NCI-H2029 treated with DMSO at 0.1 percent for 48 hours (cell line): ENCODE results near the gene MPP2.
"Not testable (repeated sequence)": the region's sequence is repeated elsewhere in the genome, so short reads cannot be mapped to it uniquely, and the experiment has no call there.

Experiments used
- DNase-seq: peaks from one replicate; lab custom pipeline; 2025; lab: John Stamatoyannopoulos, UW

Gene MPP2

GRCh38 chr17:43875476-43876147, 31.7 kb downstream of the MPP2 start:
- DNase-seq, result no peak

- no peak for DNase-seq
Measured at GRCh38 chr17:43874293-43874692, 33.0 kb downstream of the MPP2 start.

GRCh38 chr17:43873815-43874214, 33.5 kb downstream of the MPP2 start:
- no peak for DNase-seq

- no peak for DNase-seq
Measured at GRCh38 chr17:43873091-43873490, 34.2 kb downstream of the MPP2 start.

GRCh38 chr17:43871946-43872690, 35.2 kb downstream of the MPP2 start:
- no peak for DNase-seq

- DNase-seq, result not testable (repeated sequence)
Measured at GRCh38 chr17:43869031-43869430, 38.3 kb downstream of the MPP2 start.

GRCh38 chr17:43868226-43868994, 38.9 kb downstream of the MPP2 start:
- DNase-seq, result no peak

GRCh38 chr17:43864161-43864984, 43.0 kb downstream of the MPP2 start:
- no peak for DNase-seq

GRCh38 chr17:43861960-43862359, 45.4 kb downstream of the MPP2 start:
- no peak for DNase-seq

GRCh38 chr17:43860927-43861622, 46.3 kb downstream of the MPP2 start:
- no peak for DNase-seq

- DNase-seq, result no peak
Measured at GRCh38 chr17:43860077-43860725, 47.1 kb downstream of the MPP2 start.

- no peak for DNase-seq
Measured at GRCh38 chr17:43857957-43858600, 49.3 kb downstream of the MPP2 start.

GRCh38 chr17:43857141-43857540, 50.2 kb downstream of the MPP2 start:
- no peak for DNase-seq

- DNase-seq, result no peak
Measured at GRCh38 chr17:43856141-43856540, 51.2 kb downstream of the MPP2 start.

- DNase-seq, result no peak
Measured at GRCh38 chr17:43855061-43855460, 52.3 kb downstream of the MPP2 start.

- no peak for DNase-seq
Measured at GRCh38 chr17:43854498-43854897, 52.8 kb downstream of the MPP2 start.

- DNase-seq, result no peak
Measured at GRCh38 chr17:43853546-43853945, 53.8 kb downstream of the MPP2 start.

GRCh38 chr17:43852571-43852970, 54.8 kb downstream of the MPP2 start:
- DNase-seq, result no peak

- no peak for DNase-seq
Measured at GRCh38 chr17:43849116-43849515, 58.2 kb downstream of the MPP2 start.

- DNase-seq, result no peak
Measured at GRCh38 chr17:43848601-43849000, 58.7 kb downstream of the MPP2 start.
